ENCODE measurements around the gene SPHK2. TPM values are rescaled to one million over a fixed set of nuclear protein-coding genes. Genes with fewer than 3 reads are reported as not detected.

SPHK2 gene
- polyA plus RNA-seq, 3 donors = 8.5 to 9.4 (median 9.1) TPM

DNA sequence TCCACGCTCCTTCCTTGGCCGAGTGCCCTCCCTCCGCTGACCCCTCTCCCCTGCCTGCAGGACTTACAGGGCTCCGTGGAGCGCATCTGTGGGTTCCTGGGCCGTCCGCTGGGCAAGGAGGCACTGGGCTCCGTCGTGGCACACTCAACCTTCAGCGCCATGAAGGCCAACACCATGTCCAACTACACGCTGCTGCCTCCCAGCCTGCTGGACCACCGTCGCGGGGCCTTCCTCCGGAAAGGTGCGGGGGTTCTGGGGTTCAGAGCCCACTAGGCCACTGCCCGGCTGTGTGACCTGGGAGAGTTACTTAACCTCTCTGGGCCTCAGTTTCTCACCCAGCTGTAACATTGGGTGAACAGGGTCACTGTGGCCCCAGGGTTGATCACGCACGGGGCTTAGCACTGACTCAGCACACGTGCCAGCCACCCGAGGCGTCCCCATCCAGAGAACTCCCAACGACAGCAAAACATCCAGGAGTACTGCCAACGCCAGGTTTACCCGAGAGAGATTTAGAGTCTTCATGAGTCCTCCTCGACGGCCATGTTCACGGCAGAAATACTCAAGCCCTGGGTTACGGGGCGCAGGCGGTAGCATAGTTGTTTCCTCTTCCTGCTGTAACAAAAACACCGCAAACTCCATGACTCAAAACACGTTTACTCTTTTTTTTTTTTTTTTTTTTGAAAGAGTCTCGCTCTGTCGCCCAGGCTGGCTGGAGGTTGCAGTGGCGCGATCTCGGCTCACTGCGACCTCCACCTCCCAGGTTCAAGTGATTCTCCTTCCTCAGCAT, 22.4 kb upstream of the SPHK2 start:
- H3K27me3 ChIP-seq (ENCODE audit: control insufficient read depth in 2 of 2, insufficient read depth in 2 of 2, low read length in 2 of 2) = no peaks in the 10 kb centered on the region
- TF ChIP-seq CTCF (IDR thresholded peaks at IDR 0.05) = no peak
- no peak overlapping the region for H3K9ac ChIP-seq (ENCODE audit: insufficient read depth, low read length, poor library complexity, severe bottlenecking)
- no peaks in the 10 kb centered on the region for H3K36me3 Mint-ChIP-seq
- H3K4me2 ChIP-seq (replicated peaks; ENCODE audit: extremely low read depth, low read length, poor library complexity, severe bottlenecking) = no peak overlapping the region
- no peak overlapping the region for H2AFZ ChIP-seq (ENCODE audit: insufficient read depth, low read depth, low read length, poor library complexity, severe bottlenecking)
- no peaks in the 10 kb centered on the region for H3K9me3 ChIP-seq (replicated peaks in 1 of 2; ENCODE audit: control insufficient read depth in 1 of 2, insufficient read depth in 1 of 2, low read length in 2 of 2)
- H3K27ac ChIP-seq (ENCODE audit: low read depth in 1 of 2, low read length in 2 of 2) = no peak overlapping the region
- intact Hi-C loops (cut with micrococcal nuclease) = no loop called here
- H3K27ac Mint-ChIP-seq = peak overlapping the region in 1 of 7 donors; percentile 81
- no peaks in the 10 kb centered on the region for H3K79me2 ChIP-seq (ENCODE audit: insufficient read depth, low read length)
- no peaks in the 10 kb centered on the region for H3K36me3 ChIP-seq (replicated peaks in 1 of 2; ENCODE audit: control insufficient read depth in 1 of 2, insufficient read depth in 2 of 2, low read length in 2 of 2)
- peak overlapping the region in 1 of 2 donors; percentile 51 for H3K4me3 Mint-ChIP-seq
- no peak overlapping the region for H3K4me3 ChIP-seq (replicated peaks in 1 of 3; ENCODE audit: low read depth in 2 of 3, low read length in 3 of 3)
- peak in 1 of 3 donors; percentile 45 for DNase-seq
- peaks cover 0 to 2% (median 0%) of the 10 kb centered on the region in 7 donors for H3K9me3 Mint-ChIP-seq
- no peaks in the 10 kb centered on the region for H4K20me1 ChIP-seq (ENCODE audit: insufficient read depth, low read length)
- peaks cover 4 to 8% (median 7%) of the 10 kb centered on the region in 3 donors for H3K27me3 Mint-ChIP-seq (ENCODE audit: low read depth in 3 of 3)
- 82% methylated on average over 32 of the region's 39 CpGs for WGBS (ENCODE audit: insufficient coverage)
- no peaks in the 10 kb centered on the region for H3K4me1 Mint-ChIP-seq
- H3K4me1 ChIP-seq (ENCODE audit: control insufficient read depth in 1 of 2, insufficient read depth in 2 of 2, low read length in 2 of 2) = no peaks in the 10 kb centered on the region

- Histone ChIP-seq H4K20me1 (ENCODE audit: insufficient read depth, low read length) (no peaks in the 10 kb centered on the region), H3K4me2 (replicated peaks; ENCODE audit: extremely low read depth, low read length, poor library complexity, severe bottlenecking) (no peak overlapping the region), H3K27ac (ENCODE audit: low read depth in 1 of 2, low read length in 2 of 2) (no peak overlapping the region), H3K9ac (ENCODE audit: insufficient read depth, low read length, poor library complexity, severe bottlenecking) (no peak overlapping the region), H2AFZ (ENCODE audit: insufficient read depth, low read depth, low read length, poor library complexity, severe bottlenecking) (no peak overlapping the region), H3K79me2 (ENCODE audit: insufficient read depth, low read length) (no peaks in the 10 kb centered on the region), H3K27me3 (ENCODE audit: control insufficient read depth in 2 of 2, insufficient read depth in 2 of 2, low read length in 2 of 2) (no peaks in the 10 kb centered on the region), H3K4me1 (ENCODE audit: control insufficient read depth in 1 of 2, insufficient read depth in 2 of 2, low read length in 2 of 2) (no peaks in the 10 kb centered on the region), H3K4me3 (replicated peaks in 1 of 3; ENCODE audit: low read depth in 2 of 3, low read length in 3 of 3) (no peak overlapping the region), H3K36me3 (replicated peaks in 1 of 2; ENCODE audit: control insufficient read depth in 1 of 2, insufficient read depth in 2 of 2, low read length in 2 of 2) (no peaks in the 10 kb centered on the region), H3K9me3 (replicated peaks in 1 of 2; ENCODE audit: control insufficient read depth in 1 of 2, insufficient read depth in 1 of 2, low read length in 2 of 2) (no peaks in the 10 kb centered on the region)
- DNase-seq = no peak
- no peak for TF ChIP-seq CTCF (IDR thresholded peaks at IDR 0.05)
- Mint-ChIP-seq H3K4me3 (no peak overlapping the region), H3K27me3 (ENCODE audit: low read depth in 3 of 3) (peaks cover 4 to 7% (median 5%) of the 10 kb centered on the region in 3 donors), H3K4me1 (peaks cover 2% of the 10 kb centered on the region), H3K9me3 (peaks cover 0 to 2% (median 0%) of the 10 kb centered on the region in 7 donors), H3K36me3 (no peaks in the 10 kb centered on the region), H3K27ac (no peak overlapping the region)
- intact Hi-C loops (cut with micrococcal nuclease) = no loop called here
- 89% methylated on average over 22 of the region's 30 CpGs for WGBS (ENCODE audit: insufficient coverage)
Observed at GRCh38 chr19:48598996-48599700, 20.2 kb upstream of the SPHK2 start.
